ENCODE measurements around the gene GTPBP8. TPM values are rescaled to one million over a fixed set of nuclear protein-coding genes. Genes with fewer than 3 reads are reported as not detected.

The GTPBP8 gene
- total and polyA plus RNA-seq, 2 donors (not counting 1 experiment from before 2014, with no cell fraction given): 20.5 to 23.5 TPM

DNA sequence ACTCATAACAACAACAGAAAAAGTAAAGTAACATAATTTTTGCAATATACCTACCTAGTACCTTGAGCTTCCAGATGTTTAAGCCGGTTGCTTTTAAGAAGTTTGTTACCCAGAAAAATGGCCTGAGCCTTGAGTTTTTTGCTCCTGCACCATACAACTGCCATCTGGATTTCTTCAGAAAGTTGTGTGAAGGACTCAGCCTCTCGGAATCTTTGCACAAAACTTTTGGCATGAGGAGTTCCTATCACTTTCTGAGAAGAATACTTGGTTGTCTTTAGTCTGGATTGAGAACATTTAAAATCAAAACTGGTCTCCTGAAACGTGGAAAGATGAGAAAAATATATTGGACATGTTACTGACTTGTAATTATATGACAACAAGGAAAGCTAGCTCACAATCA, 17.3 kb downstream of the GTPBP8 start:
- CTCF ChIA-PET: interaction anchor here (1.1 kb wide), 1 partner anchor 273 kb away, joined by 5 read pairs; no protein-coding TSS in a partner anchor
- Histone ChIP-seq H3K4me3 (ENCODE audit: control extremely low read depth in 1 of 5, extremely low read depth in 1 of 5, insufficient read depth in 1 of 5, low read depth in 2 of 5, low read length in 4 of 5) (no peak overlapping the region), H3K27ac (ENCODE audit: low read length in 2 of 2) (no peak overlapping the region), H2AFZ (ENCODE audit: insufficient read depth, low read depth, low read length, poor library complexity, severe bottlenecking) (no peak overlapping the region), H3K9me3 (ENCODE audit: control extremely low read depth in 1 of 3, control insufficient read depth in 2 of 3, insufficient read depth in 1 of 3, low read length in 2 of 3) (no peaks in the 10 kb centered on the region), H3K79me2 (ENCODE audit: control insufficient read depth, insufficient read depth, low read length) (no peaks in the 10 kb centered on the region), H3K27me3 (replicated peaks in 1 of 4; ENCODE audit: control extremely low read depth in 1 of 4, control insufficient read depth in 3 of 4, insufficient read depth in 4 of 4, low read length in 3 of 4) (no peaks in the 10 kb centered on the region), H3K4me1 (ENCODE audit: control insufficient read depth in 2 of 2, insufficient read depth in 2 of 2, low read length in 2 of 2) (no peaks in the 10 kb centered on the region), H3K4me2 (replicated peaks; ENCODE audit: low read depth, low read length, poor library complexity, severe bottlenecking) (no peak overlapping the region), H3K9ac (ENCODE audit: low read length) (no peak overlapping the region), H3K36me3 (replicated peaks in 1 of 2; ENCODE audit: control extremely low read depth in 1 of 2, control insufficient read depth in 1 of 2, extremely low read depth in 1 of 2, insufficient read depth in 2 of 2, low read length in 1 of 2) (peaks cover 25 to 76% of the 10 kb centered on the region in 2 experiments), H4K20me1 (ENCODE audit: control insufficient read depth, insufficient read depth, low read length, poor library complexity, severe bottlenecking) (peaks cover 6% of the 10 kb centered on the region)
- POLR2A ChIA-PET: no interaction called here
- Mint-ChIP-seq H3K27ac (no peak overlapping the region), H3K4me3 (no peak overlapping the region), H3K9me3 (ENCODE audit: insufficient read depth) (no peaks in the 10 kb centered on the region), H3K27me3 (no peaks in the 10 kb centered on the region), H3K4me1 (peaks cover 4% of the 10 kb centered on the region)
- intact Hi-C loops (cut with micrococcal nuclease): no loop called here
- 100% methylated on average over 1 of the region's 3 CpGs for WGBS (ENCODE audit: insufficient coverage)
- DNase-seq: no peak
- ATAC-seq (ENCODE audit: low read depth): no peak
- TF ChIP-seq, protein P1, sequence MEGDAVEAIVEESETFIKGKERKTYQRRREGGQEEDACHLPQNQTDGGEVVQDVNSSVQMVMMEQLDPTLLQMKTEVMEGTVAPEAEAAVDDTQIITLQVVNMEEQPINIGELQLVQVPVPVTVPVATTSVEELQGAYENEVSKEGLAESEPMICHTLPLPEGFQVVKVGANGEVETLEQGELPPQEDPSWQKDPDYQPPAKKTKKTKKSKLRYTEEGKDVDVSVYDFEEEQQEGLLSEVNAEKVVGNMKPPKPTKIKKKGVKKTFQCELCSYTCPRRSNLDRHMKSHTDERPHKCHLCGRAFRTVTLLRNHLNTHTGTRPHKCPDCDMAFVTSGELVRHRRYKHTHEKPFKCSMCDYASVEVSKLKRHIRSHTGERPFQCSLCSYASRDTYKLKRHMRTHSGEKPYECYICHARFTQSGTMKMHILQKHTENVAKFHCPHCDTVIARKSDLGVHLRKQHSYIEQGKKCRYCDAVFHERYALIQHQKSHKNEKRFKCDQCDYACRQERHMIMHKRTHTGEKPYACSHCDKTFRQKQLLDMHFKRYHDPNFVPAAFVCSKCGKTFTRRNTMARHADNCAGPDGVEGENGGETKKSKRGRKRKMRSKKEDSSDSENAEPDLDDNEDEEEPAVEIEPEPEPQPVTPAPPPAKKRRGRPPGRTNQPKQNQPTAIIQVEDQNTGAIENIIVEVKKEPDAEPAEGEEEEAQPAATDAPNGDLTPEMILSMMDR (IDR thresholded peaks at IDR 0.05): no peak
- TF ChIP-seq EZH2 (IDR thresholded peaks at IDR 0.05; ENCODE audit: borderline replicate concordance, insufficient read depth, low read depth, low read length, poor library complexity, severe bottlenecking): no peak

DNA sequence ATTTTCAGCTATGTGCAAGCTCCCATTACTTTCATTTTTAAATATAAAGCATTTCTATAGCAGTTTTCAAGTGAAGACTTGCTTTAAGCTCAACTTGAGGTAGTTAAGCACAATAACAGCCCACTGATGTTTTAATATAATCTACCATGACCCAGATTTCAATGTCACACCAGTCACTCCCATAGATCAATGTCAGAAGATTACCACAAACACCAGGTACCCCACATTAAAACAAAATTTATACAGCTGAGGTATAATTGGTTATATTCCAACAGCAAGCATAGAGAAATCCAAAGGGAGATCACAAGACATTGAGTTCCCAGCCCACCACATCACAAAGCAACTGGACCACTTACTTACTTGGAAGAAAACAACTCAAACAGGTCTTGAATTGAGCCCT, 22.8 kb downstream of the GTPBP8 start:
- Histone ChIP-seq H3K4me3 (ENCODE audit: control extremely low read depth in 1 of 5, extremely low read depth in 1 of 5, insufficient read depth in 1 of 5, low read depth in 2 of 5, low read length in 4 of 5) (no peak overlapping the region), H3K9me3 (ENCODE audit: control extremely low read depth in 1 of 3, control insufficient read depth in 2 of 3, insufficient read depth in 1 of 3, low read length in 2 of 3) (no peaks in the 10 kb centered on the region), H3K4me1 (ENCODE audit: control insufficient read depth in 2 of 2, insufficient read depth in 2 of 2, low read length in 2 of 2) (peaks cover 8 to 9% of the 10 kb centered on the region in 2 donors), H4K20me1 (ENCODE audit: control insufficient read depth, insufficient read depth, low read length, poor library complexity, severe bottlenecking) (peaks cover 4% of the 10 kb centered on the region), H3K4me2 (replicated peaks; ENCODE audit: low read depth, low read length, poor library complexity, severe bottlenecking) (no peak overlapping the region), H3K36me3 (replicated peaks in 1 of 2; ENCODE audit: control extremely low read depth in 1 of 2, control insufficient read depth in 1 of 2, extremely low read depth in 1 of 2, insufficient read depth in 2 of 2, low read length in 1 of 2) (peaks cover 25 to 61% of the 10 kb centered on the region in 2 experiments), H3K9ac (ENCODE audit: low read length) (no peak overlapping the region), H2AFZ (ENCODE audit: insufficient read depth, low read depth, low read length, poor library complexity, severe bottlenecking) (no peak overlapping the region), H3K27me3 (replicated peaks in 1 of 4; ENCODE audit: control extremely low read depth in 1 of 4, control insufficient read depth in 3 of 4, insufficient read depth in 4 of 4, low read length in 3 of 4) (no peaks in the 10 kb centered on the region), H3K27ac (ENCODE audit: low read length in 2 of 2) (peak overlapping the region in 1 of 2 donors; percentile 28), H3K79me2 (ENCODE audit: control insufficient read depth, insufficient read depth, low read length) (peaks cover 14% of the 10 kb centered on the region)
- no peak overlapping the region for H3K4me3 Mint-ChIP-seq
- H3K27ac Mint-ChIP-seq: peak overlapping the region; percentile 6
- DNase-seq (no peak), ATAC-seq (ENCODE audit: low read depth) (no peak)
- no peaks in the 10 kb centered on the region for H3K9me3 Mint-ChIP-seq (ENCODE audit: insufficient read depth)
- POLR2A ChIA-PET: interaction anchor here (0.7 to 1.1 kb wide), 2 partner anchors 10 to 459 kb away, joined by 3 to 4 read pairs; no protein-coding TSS in a partner anchor
- TF ChIP-seq, protein P1 (IDR thresholded peaks at IDR 0.05): no peak
- TF ChIP-seq EZH2 (IDR thresholded peaks at IDR 0.05; ENCODE audit: borderline replicate concordance, insufficient read depth, low read depth, low read length, poor library complexity, severe bottlenecking): no peak
- H3K27me3 Mint-ChIP-seq: no peaks in the 10 kb centered on the region
- peaks cover 24% of the 10 kb centered on the region for H3K4me1 Mint-ChIP-seq
- CTCF ChIA-PET: interaction anchor here (0.7 kb wide), 1 partner anchor 39 kb away, joined by 3 read pairs; no protein-coding TSS in a partner anchor
- intact Hi-C loops (cut with micrococcal nuclease): loop anchor here (10.0 kb wide), 1 partner anchor 449 kb away; the partner anchor contains the start of genes ATG3 and SLC35A5

Measured in B cell (primary cell).